ENCODE measurements around the gene NT5DC1. TPM values are rescaled to one million over a fixed set of nuclear protein-coding genes. Genes with fewer than 3 reads are reported as not detected.

Gene NT5DC1
- polyA plus RNA-seq, 1 of the 3 experiments (the other 2 are of a cell fraction) = 20.3 TPM

DNA sequence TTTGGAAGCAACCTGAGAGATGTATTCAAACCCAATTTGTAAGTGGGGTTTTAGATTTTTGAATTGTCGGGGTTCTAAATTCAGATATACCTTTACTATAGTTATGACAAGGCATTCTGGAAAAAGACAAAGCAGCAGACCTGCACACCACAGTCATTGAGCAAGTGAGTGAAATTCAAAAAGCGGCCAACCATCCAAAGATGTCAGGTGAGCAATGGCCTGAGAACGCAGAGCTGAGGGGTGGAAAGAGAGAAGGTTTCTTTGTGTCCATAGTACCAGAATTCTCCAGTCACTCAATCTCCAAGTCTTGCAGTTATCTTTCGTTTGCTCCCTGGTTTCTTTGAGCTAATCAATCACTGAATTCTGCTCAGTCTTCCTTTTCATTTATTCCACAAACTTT, 38.2 kb upstream of the NT5DC1 start:
- ChIA-PET POLR2A (no interaction called here), CTCF (no interaction called here)

More for the DNA sequence above, 38.2 kb upstream of the NT5DC1 start:
- no peaks in the 10 kb centered on the region for H3K36me3 ChIP-seq (replicated peaks in 1 of 2; ENCODE audit: control insufficient read depth in 1 of 2, insufficient read depth in 2 of 2, low read length in 1 of 2)
- H3K27me3 ChIP-seq (ENCODE audit: insufficient read depth) = no peaks in the 10 kb centered on the region; the same call in 1 of the 2 replicates
- no peak overlapping the region for H3K4me2 ChIP-seq
- H3K9me3 ChIP-seq = no peaks in the 10 kb centered on the region
- H3K27ac ChIP-seq (ENCODE audit: low read depth in 2 of 2, low read length in 1 of 2) = no peak overlapping the region
- no peaks in the 10 kb centered on the region for H3F3A ChIP-seq (replicated peaks; ENCODE audit: insufficient read depth)
- H3K9me2 ChIP-seq = no peaks in the 10 kb centered on the region
- H3K4me3 ChIP-seq (ENCODE audit: low read depth in 2 of 2, low read length in 1 of 2) = no peak overlapping the region
- no peaks in the 10 kb centered on the region for H3K79me2 ChIP-seq (ENCODE audit: insufficient read depth)
- H2AFZ ChIP-seq (ENCODE audit: low read depth) = no peak overlapping the region
- no peak for TF ChIP-seq NFIC (IDR thresholded peaks at IDR 0.05; ENCODE audit: borderline replicate concordance)
- TF ChIP-seq MEF2A (IDR thresholded peaks at IDR 0.05; ENCODE audit: borderline replicate concordance, low read depth) = no peak
- no peak for TF ChIP-seq CTCF (IDR thresholded peaks at IDR 0.05)
- TF ChIP-seq GATA2 (CRISPR knock-in tag; IDR thresholded peaks at IDR 0.05) = no peak
- TF ChIP-seq RCOR1 (IDR thresholded peaks at IDR 0.05; ENCODE audit: low read length) = no peak
- TF ChIP-seq TCF12 (IDR thresholded peaks at IDR 0.05) = no peak
- no peak for TF ChIP-seq MXI1 (IDR thresholded peaks at IDR 0.05; ENCODE audit: low read depth, low read length)
- no peak for TF ChIP-seq POLR2AphosphoS5 (IDR thresholded peaks at IDR 0.05; ENCODE audit: low read depth, low read length)
- TF ChIP-seq, protein P1, sequence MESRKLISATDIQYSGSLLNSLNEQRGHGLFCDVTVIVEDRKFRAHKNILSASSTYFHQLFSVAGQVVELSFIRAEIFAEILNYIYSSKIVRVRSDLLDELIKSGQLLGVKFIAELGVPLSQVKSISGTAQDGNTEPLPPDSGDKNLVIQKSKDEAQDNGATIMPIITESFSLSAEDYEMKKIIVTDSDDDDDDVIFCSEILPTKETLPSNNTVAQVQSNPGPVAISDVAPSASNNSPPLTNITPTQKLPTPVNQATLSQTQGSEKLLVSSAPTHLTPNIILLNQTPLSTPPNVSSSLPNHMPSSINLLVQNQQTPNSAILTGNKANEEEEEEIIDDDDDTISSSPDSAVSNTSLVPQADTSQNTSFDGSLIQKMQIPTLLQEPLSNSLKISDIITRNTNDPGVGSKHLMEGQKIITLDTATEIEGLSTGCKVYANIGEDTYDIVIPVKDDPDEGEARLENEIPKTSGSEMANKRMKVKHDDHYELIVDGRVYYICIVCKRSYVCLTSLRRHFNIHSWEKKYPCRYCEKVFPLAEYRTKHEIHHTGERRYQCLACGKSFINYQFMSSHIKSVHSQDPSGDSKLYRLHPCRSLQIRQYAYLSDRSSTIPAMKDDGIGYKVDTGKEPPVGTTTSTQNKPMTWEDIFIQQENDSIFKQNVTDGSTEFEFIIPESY (IDR thresholded peaks at IDR 0.05; ENCODE audit: borderline replicate concordance, low read depth) = no peak
- no peak for TF ChIP-seq JUND (IDR thresholded peaks at IDR 0.05)
- TF ChIP-seq NRF1 (IDR thresholded peaks at IDR 0.05; ENCODE audit: low read depth, low read length) = no peak
- no peak for TF ChIP-seq IRF3 (IDR thresholded peaks at IDR 0.05; ENCODE audit: low read depth, low read length)
- H3K9ac ChIP-seq = no peak overlapping the region
- DNase-seq = no peak
- no peaks in the 10 kb centered on the region; a peak in 1 of 4 replicates for H3K4me1 ChIP-seq (ENCODE audit: control insufficient read depth in 1 of 2, insufficient read depth in 2 of 2, low read depth in 1 of 2, low read length in 1 of 2)
- 51% methylated on average over 4 of the region's 4 CpGs for WGBS (ENCODE audit: low lambda C conversion rate)
- H4K20me1 ChIP-seq (ENCODE audit: insufficient read depth) = no peaks in the 10 kb centered on the region
